Right ventricle myocardium superior (tissue), 1 donor: Measurements from ENCODE around the gene SYT9. TPM values are rescaled to one million over a fixed set of nuclear protein-coding genes. Genes with fewer than 3 reads are reported as not detected.

ENCODE experiments used
- ATAC-seq: fragments of 200-7000 bp; cut with Tn5 transposase; one replicate; pipeline ENCODE4 v1.9.1; 2020; ENCODE audit warnings: mild to moderate bottlenecking; ENCODE audit not compliant: poor library complexity
- DNase-seq: peaks from one replicate; pipeline ENCODE4 v3.0.0-alpha.2; 2020
- intact Hi-C: fragments of 100-400 bp; cut with DNase I; formaldehyde crosslinking; loops from one replicate; pipeline ENCODE4 v1.11.2; 2022
- total RNA-seq: library from RNA; stranded (reverse); fragmentation: NEBNext Ultra II Directional; extraction: Animal tissue kit (Norgen Biotek cat#: 25700); gene quantifications from one replicate; pipeline ENCODE4 v1.2.1, GENCODE V29; 2021
- donor health status: DM: no; HTN: yes; CAD: no; lungs with severe emphysema.

SYT9 gene
- total RNA-seq, 1 donor from 2014 or later: 0.13 TPM

DNA sequence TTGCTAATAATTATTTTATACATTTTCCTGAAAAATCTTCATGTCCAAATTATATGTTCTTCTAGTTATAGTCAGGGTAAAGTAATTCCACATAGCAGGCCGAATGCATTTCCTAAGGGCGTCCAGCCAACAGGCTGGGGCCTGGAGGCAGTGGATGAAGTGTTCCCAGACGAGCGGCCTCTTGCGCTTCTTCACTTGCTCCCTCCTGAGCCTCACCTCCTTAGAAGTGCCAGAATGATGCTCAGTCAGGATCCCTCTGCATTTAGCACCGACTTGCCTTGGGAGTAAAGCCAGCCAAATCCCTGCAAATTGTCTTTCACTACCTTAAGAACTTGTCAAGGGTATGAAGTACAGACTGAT, 235.1 kb downstream of the SYT9 start:
- DNase-seq: no peak

DNA sequence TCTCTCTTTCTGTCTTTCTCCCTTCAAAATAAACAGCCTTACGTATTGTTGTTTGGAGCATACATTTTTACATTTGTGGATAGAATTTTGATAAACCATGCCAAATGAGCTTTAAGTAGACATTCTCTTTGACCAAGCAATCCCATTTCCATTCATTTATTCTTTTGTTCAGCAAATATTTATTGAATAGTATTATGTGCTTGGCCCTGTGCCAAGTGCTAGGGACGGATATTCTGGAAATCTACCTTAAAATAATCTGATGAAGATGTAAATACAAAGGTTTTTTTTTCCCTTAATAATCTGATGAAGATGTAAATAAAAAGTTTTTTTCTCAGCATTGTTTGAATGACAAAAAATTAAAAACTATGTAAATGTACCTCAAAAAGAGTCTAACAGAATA, 235.7 kb downstream of the SYT9 start:
- ATAC-seq: no peak
- intact Hi-C loops: no loop called here
- DNase-seq: no peak

More for the DNA sequence above, 235.1 kb downstream of the SYT9 start:
- ATAC-seq: peak; percentile 50
- intact Hi-C loops: no loop called here

DNA sequence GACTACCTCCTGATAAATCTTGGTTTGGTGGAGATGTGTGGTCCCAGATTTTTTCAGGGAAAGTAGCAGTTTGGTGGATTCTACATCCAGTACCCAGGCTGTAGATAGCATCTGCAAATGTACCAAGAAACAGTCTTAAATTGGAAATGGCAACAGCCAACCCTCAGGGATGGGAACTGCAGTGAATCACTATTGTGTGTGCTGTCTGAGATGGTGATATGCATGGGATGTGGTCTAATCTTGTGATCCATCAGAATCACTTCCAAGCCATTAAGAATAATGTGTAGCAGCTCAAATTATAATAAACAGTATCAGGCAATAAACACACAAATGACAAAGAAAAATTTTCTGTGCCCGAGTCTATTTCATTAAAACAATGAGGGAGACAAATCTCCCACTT, 237.0 kb downstream of the SYT9 start:
- intact Hi-C loops: no loop called here

DNA sequence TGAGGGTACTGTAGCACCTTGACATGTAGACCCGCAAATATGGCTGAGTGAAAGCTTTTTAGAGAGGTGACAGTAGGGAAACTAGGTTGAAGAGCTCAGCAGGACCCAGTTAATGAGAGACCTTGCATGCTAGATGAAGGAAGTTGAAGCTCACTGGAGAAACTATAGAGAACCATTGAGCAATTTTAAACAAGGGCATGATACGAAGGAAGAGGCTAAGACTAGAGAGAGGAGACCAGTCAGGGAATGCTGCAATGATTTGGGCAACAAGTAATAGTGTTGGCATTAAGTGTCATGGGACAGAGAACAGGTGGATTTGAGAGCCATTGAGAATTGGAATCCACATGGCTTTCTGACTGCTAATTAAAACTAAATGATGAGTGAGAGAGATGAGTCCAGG, 237.7 kb downstream of the SYT9 start:
- intact Hi-C loops: no loop called here
- ATAC-seq (no peak), DNase-seq (no peak)

More for the DNA sequence above, 237.0 kb downstream of the SYT9 start:
- DNase-seq (no peak), ATAC-seq (no peak)

DNA sequence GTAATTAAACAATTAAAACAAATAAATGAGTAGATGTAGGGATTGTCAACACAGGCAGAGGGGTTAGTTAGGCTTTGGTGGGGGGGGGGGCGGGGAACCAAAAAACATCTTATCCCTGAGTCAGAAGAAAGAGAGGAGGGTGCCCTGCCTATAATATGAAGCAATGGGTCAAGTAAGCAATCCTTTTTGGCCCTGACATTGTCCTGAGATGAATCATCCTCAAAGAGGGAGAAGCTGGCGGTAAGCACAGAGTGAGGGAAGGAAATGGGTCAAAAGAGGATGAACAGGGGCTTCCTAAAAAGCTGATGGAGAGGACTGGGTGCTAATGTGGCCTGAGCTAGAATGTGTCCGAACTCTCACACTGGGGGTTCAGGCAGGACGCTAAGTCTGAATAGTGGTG, 238.3 kb downstream of the SYT9 start:
- DNase-seq: no peak
- intact Hi-C loops: no loop called here
- ATAC-seq: peak; percentile 33

DNA sequence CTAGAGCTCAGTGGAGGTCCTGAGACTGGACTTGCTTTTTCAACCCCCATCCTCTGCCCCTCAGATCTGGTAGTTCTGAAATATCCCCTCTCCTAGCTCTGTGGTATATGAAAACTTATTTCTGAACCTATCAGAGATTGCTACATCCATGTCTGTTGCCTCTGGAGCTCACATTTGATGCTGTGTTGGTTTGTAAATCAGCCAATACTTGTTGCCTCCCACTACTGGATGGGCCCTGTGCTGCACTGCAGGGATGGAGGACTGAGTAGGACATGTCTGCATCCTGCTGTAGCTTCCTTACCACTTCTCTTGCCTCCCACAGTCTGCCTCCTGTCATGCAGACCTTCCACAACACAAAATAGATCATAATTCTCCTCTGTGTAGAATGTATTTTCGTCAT, 238.8 kb downstream of the SYT9 start:
- intact Hi-C loops: no loop called here
- no peak for DNase-seq

DNA sequence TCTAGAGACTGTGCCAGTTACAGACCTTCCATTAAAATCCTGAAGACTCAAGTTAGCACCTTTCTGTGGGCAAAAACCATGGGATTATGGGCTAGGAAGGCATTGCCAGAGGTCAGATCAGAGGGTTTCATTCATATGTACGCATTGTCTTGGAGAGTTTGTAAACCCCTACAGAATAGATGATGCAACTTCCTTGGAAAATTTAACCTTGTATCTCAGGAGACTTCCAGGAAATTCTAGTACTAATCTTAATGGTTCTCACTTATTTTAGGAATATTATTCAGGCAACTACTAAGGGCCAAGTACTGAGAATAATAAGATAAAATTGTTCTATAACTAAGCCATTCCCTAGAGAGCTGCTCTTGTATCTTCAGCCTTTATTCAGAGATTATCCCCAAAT, 240.5 kb downstream of the SYT9 start:
- intact Hi-C loops: no loop called here
- ATAC-seq (peak; percentile 52), DNase-seq (no peak)

More for the DNA sequence above, 238.8 kb downstream of the SYT9 start:
- no peak for ATAC-seq

DNA sequence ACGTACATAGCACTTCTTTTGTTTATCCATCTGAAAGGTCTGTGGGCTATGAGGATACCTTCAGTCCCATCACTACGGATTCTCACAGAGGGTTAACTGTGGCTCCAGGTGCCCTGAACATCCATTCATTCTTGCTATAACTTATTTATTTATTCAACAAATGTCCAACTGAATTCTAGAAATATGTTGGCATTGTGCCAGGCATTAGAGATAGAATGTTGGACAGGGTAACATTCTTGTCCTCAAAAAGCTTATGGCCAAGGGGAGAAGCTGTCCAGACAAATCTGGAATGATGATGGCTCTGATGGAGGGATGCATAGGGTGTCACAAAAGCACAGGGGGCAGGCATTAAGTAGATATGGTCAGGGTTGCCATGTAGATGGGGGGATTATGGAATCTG, 242.0 kb downstream of the SYT9 start:
- intact Hi-C loops: no loop called here
- DNase-seq: no peak
- ATAC-seq: no peak

DNA sequence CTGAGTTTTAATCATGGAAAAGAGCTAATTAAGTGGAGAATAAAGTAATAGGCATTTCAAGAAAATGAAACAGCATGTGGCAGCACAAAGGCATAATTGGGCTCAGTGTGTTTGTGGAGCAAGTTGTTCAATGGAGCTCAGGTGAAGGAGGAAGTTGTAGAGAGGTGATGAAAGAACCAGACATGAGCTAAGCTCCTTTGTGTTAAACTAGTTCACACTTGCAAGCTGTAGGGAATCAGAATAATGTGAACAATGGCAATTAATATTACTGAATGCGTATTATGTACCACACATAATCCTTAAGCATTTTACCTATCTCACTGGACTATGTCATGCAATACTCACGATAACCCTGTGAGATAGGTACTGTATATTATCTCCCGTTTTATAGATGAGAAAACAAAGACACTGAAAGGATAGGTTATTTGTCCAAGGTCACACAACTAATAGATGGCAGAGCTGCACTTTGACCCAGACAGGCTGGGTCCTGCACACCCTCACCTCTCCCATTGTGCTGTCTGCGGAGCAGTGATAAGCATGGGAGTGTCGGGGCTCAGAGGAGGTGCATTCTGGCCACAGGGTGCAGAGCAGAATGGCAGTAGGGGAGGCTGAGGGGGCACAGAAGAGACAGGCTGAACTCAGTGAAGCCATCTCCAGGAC, 242.5 kb downstream of the SYT9 start:
- DNase-seq (no peak), ATAC-seq (no peak)
- intact Hi-C loops: no loop called here

DNA sequence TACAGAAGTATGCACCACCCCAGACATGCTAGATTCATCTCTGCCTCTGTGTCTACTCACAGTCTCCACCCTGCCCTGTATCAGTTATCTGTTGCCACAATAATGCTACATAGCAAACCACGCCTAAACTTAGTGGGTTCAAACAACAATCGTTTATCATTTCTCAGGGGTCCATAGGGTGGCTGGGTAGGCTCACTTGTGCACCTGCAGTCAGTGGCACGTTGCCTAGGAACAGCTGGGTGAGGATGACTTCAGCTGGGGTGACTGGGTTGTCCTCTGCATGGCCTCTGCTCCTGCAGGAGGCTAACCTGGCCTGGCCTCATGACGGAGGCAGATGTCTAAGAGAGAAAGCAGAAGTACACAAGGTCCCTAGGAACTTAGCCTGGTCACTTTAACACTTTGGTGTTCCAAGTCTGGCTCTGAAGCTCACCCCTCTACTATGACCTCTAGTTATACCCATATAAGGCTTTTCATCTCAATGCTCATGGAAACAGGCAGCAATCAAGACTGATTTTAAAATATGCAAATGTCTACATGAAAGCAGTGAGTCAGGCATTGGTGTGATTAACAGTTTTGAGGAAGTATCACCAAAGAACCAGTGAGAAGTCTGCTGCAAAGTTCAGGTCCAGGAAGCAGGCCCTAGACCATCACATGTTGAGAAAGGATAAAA, 244.3 kb downstream of the SYT9 start:
- ATAC-seq (peak; percentile 70), DNase-seq (peak; percentile 53)
- intact Hi-C loops: no loop called here

DNA sequence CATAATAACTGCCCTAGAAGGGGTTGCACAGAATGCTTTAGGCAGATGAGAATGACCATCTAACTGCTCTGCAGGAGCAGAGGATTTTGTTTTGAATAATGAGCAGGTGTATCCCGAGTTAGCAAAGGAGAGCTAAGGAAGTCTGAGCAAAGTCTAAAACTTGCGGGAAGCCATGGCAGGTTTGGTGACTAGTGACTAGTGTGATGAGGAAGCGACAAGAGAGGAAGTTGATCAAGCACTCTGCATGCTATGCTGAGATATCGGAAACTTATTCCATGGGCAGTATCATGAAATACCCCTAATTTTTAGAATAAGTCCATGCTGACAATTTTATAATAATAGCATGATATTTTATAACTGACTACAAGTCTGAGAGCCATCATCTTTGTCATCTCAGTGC, 246.5 kb downstream of the SYT9 start:
- ATAC-seq (no peak), DNase-seq (no peak)
- intact Hi-C loops: no loop called here

DNA sequence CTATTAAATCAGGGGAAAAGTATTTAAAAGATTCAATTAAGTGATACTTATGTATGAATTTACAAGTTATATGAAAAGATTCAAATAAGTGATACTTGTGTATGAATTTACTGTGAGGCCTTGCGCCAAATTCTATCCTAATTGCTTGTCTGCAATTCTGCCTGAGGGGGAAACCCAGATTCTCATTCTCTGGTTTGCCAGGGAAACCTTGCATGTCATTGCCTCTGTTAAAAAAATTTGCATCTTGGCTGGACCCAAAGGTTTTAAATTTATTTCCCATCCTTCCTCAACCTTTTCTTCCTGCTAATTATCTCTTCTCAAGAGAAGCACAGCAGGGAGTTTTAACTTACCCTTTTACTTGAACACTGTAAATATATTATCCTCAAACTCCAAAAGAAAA, 247.4 kb downstream of the SYT9 start:
- intact Hi-C loops: no loop called here
- no peak for ATAC-seq
- no peak for DNase-seq

DNA sequence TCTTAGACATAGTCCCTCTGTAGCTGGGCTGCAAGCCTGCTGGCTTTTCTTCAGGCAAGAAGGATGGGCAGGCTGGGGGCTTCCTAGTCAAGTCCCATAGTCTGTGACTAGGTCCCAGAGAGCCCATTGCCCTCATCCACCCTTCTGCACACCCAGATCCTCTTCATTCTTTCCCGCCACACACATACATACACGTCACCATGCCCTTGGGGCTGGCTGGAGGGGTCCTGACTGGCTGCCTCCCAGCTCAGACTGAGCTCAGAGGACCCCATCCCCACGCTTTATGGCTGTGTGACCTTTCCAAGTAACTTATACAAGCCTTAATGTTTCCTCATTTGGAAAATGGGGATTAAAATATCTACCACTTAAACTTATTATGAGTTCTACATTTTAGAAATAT, 248.5 kb downstream of the SYT9 start:
- no peak for DNase-seq
- intact Hi-C loops: no loop called here
- no peak for ATAC-seq

DNA sequence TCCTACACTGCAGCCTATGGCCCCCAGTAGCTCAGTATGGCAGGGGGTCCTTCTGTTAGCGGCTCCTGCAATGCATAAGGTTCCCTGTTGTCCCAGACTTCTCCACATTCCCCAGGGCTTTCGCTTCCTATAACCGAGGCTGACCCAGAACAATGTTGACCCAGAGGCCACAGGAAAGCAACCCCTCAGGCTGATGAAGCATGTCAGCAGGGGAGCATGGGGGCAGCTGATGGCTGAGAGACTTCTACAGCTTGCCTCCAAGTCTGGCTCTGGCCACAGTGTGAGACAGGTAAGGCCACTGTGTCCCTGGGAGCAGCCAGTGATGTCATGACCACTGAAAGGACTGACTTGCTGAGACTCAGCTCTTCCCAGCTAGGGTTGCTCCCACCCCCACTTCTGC, 249.5 kb downstream of the SYT9 start:
- no peak for ATAC-seq
- no peak for DNase-seq
- intact Hi-C loops: no loop called here

DNA sequence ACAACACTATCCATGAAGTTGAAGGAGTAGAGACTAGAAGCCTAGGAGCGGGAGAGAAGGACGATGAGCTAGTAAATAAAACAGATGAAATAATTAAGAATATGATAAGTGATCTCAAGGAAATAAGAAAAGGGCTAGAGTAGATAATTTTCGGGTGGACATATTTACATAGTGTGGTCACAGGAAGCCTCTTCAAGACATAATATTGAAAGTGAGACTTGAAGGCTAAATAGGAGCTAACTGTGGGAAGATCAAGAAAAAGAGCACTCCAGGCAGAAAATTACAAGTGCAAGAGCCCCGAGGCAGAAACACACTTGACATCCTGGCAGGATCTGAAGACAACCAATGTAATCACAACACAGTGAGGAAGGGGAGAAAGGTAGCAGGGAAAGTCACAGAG, 250.2 kb downstream of the SYT9 start:
- DNase-seq: no peak
- ATAC-seq: no peak
- intact Hi-C loops: no loop called here

DNA sequence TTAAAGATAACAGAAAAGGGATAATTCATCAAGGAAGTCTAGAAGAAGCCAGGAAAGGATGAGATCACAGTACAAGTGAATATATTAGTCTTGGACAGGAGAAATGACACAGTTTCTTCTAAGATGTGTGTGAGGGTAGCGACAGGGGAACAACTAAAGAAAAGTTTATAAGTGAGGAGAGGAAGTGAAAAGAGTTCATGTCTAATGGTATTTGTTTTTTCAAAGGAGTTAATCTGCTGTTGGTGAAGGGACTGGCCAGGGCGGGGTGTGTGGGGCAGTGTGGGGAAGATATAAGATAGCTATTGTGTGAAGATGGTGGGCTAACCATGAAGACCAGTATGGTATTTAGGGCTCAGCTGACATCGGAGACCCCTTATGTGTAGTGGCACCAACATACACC, 254.5 kb downstream of the SYT9 start:
- ATAC-seq (no peak), DNase-seq (no peak)
- intact Hi-C loops: no loop called here

DNA sequence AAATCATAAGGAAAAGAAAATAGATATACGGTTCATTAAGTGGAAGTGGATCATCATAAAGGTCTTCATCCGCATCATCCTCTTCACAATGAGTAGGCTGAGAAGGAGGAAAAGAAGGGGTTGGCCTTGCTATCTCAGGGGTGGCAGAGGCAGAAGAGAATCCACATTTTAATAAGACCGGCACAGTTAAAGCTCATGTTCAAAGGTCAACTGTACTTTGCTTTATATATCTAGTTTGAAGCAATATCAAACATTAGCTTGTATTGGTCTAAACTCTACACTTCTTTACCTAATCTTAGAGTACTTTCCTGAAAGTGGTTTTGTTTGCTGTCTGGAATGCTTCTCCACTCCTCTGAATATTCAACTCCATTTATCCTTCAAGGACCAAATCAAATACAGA, 256.4 kb downstream of the SYT9 start:
- DNase-seq: no peak
- intact Hi-C loops: no loop called here
- no peak for ATAC-seq

DNA sequence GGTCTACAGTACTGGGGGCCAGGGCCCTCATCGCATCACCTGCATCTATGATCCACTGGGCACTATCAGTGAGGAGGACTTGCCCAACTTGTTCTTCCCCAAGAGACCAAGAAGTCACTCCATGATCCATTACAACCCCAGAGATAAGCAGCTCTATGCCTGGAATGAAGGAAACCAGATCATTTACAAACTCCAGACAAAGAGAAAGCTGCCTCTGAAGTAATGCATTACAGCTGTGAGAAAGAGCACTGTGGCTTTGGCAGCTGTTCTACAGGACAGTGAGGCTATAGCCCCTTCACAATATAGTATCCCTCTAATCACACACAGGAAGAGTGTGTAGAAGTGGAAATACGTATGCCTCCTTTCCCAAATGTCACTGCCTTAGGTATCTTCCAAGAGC, 258.3 kb downstream of the SYT9 start:
- intact Hi-C loops: loop anchor here (10.0 kb wide), 1 partner anchor 65 kb away; no protein-coding TSS in a partner anchor
- DNase-seq: no peak
- no peak for ATAC-seq

DNA sequence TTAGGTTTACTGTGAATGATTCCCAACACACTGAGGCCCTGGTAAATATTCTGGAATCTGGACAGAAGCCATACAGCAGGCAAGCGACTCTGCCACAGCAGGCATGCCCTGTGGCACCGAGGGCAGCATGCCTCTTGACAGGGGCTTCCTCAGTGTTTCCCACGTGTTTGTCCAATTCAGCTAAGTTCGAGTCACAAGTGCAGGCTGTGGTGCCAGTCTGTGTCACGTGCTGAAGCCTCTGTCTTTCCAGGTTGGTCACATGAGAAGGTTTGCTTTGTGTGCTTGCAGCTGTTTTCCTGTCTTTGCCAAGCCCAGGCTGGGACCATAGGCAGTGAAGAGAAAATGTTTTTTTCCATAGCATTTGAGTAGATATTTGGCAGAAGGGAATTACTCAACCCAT, 259.7 kb downstream of the SYT9 start:
- ATAC-seq (peak; percentile 50), DNase-seq (peak; percentile 68)
- intact Hi-C loops: loop anchor here (10.0 kb wide), 1 partner anchor 63 kb away; no protein-coding TSS in a partner anchor

DNA sequence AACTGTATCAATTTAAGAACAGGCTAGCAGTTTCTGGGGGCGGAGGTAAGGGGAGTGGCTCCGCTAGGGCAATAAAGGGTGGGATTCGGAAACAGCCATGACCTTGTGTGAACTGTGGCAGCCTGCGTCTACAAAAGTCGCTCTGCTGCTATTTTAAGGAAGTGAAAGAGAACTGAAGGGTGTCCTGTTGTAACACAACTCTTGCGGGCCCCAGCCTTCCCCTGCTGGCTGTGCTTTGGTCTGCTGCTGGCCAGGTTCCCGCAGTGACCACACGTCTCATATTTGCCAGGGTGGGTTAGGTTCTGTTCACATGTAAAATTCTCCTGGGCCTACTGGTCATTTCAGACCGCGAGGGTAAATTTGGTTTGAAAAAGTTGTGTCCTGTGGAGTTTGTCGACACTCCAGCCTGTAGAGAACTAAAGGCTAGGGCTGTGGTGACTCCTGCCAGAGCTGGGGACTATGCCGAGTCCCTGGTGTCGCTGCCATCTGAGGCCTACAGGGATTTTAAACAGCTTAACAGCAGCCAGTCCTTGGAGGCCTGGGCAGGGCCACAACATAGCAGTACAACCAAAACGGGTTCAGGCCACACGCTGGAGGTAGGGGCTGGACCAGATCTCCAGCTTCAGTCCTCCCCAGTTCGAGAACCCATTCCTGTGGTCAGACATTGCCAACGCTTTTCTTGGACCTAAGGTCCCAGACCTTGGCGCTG, 261.0 kb downstream of the SYT9 start:
- DNase-seq: peak; percentile 91
- intact Hi-C loops: loop anchor here (10.0 kb wide), 1 partner anchor 62 kb away; no protein-coding TSS in a partner anchor
- peak; percentile 76 for ATAC-seq
